Parietal lobe (tissue), 2 donors: ENCODE results near the gene PNPLA2. TPM values are rescaled to one million over a fixed set of nuclear protein-coding genes. Genes with fewer than 3 reads are reported as not detected.

Experiments
- small RNA-seq: library from RNA; depleted of rRNA; stranded (forward); fragments of <200 nt; gene quantifications from one replicate; pipeline ENCODE3, GENCODE V24; 2014; ENCODE audit warnings: low replicate concordance
- total RNA-seq: library from RNA; depleted of rRNA; stranded (reverse); fragments of >200 nt; gene quantifications from one replicate; pipeline ENCODE4 v1.2.3, GENCODE V29; 2014

The PNPLA2 gene
- 9.1 TPM for total RNA-seq

GRCh38 chr11:818396-819128, at the start of gene PNPLA2:
TSS of gene PNPLA2 (plus strand) at chr11:818914. CDS start at chr11:819719, 805 bp downstream.

GRCh38 chr11:777288-778255, 41.1 kb upstream of the PNPLA2 start, which contains the start of gene GATD1:
TSS of gene GATD1 (minus strand) at chr11:777487. CDS start at chr11:777462, 25 bp downstream.

GRCh38 chr11:789943-790342, 28.8 kb upstream of the PNPLA2 start, which contains the start of gene CEND1:
TSS of gene CEND1 (minus strand) at chr11:790090. CDS start at chr11:788576, 1,514 bp downstream.

GRCh38 chr11:798093-798713, 20.5 kb upstream of the PNPLA2 start, which contains the start of gene SLC25A22:
TSS of gene SLC25A22 (minus strand) at chr11:798281. CDS start at chr11:795006, 3,275 bp downstream.

GRCh38 chr11:809287-810039, 9.3 kb upstream of the PNPLA2 start, which contains the start of gene RPLP2:
TSS of gene RPLP2 (plus strand) at chr11:809967. CDS start at chr11:810235, 268 bp downstream.

GRCh38 chr11:827897-828192, 9.1 kb downstream of the PNPLA2 start, which contains the start of gene CRACR2B:
TSS of gene CRACR2B (plus strand) at chr11:827919. CDS start at chr11:828608, 689 bp downstream.

GRCh38 chr11:832529-833113, 13.9 kb downstream of the PNPLA2 start, which contains the start of gene CD151:
TSS of gene CD151 (plus strand) at chr11:832952. CDS start at chr11:836070, 3,118 bp downstream.

GRCh38 chr11:842370-843002, 23.8 kb downstream of the PNPLA2 start, which contains the start of the genes POLR2L and TSPAN4:
TSS of gene POLR2L (minus strand) at chr11:842529. CDS start at chr11:842508, 21 bp downstream.
TSS of gene TSPAN4 (plus strand) at chr11:842852. CDS start at chr11:850305, 7,453 bp downstream.

Small RNA genes lying within 50 kb of the gene (small RNA-seq; reads per million reads assigned to genes)
- gene SNORA52: not detected

Other genes starting within 250 kb of the PNPLA2 start
- 42.6 TPM for gene PHRF1, start 242.4 kb upstream of the PNPLA2 start, total RNA-seq
- 4.1 TPM for gene IRF7, start 203.0 kb upstream of the PNPLA2 start, total RNA-seq
- gene CDHR5, start 194.0 kb upstream of the PNPLA2 start, total RNA-seq: not detected
- not detected for gene SCT, start 191.7 kb upstream of the PNPLA2 start, total RNA-seq
- gene DRD4, start 181.6 kb upstream of the PNPLA2 start, total RNA-seq: 0.31 TPM
- gene DEAF1, start 123.7 kb upstream of the PNPLA2 start, total RNA-seq: 80.8 TPM
- 14.7 TPM for gene TMEM80, start 123.1 kb upstream of the PNPLA2 start, total RNA-seq
- not detected for gene EPS8L2, start 112.7 kb upstream of the PNPLA2 start, total RNA-seq
- gene TALDO1, start 71.5 kb upstream of the PNPLA2 start, total RNA-seq: 70.1 TPM
- 37.6 TPM for gene GATD1, start 41.4 kb upstream of the PNPLA2 start, total RNA-seq
- gene CEND1, start 28.8 kb upstream of the PNPLA2 start, total RNA-seq: 11.3 TPM
- 28.8 TPM for gene SLC25A22, start 20.6 kb upstream of the PNPLA2 start, total RNA-seq
- gene PIDD1, start 13.7 kb upstream of the PNPLA2 start, total RNA-seq: 10.0 TPM
- 376 TPM for gene RPLP2, start 8.9 kb upstream of the PNPLA2 start, total RNA-seq
- 0.63 TPM for gene CRACR2B, start 9.0 kb downstream of the PNPLA2 start, total RNA-seq
- 51.3 TPM for gene CD151, start 14.0 kb downstream of the PNPLA2 start, total RNA-seq
- 13.5 TPM for gene POLR2L, start 23.6 kb downstream of the PNPLA2 start, total RNA-seq
- 16.0 TPM for gene TSPAN4, start 23.9 kb downstream of the PNPLA2 start, total RNA-seq
- 28.8 TPM for gene CHID1, start 91.9 kb downstream of the PNPLA2 start, total RNA-seq
- 82.0 TPM for gene AP2A2, start 107.0 kb downstream of the PNPLA2 start, total RNA-seq
- not detected for gene MUC6, start 217.8 kb downstream of the PNPLA2 start, total RNA-seq